HG03103 (cell line): ENCODE results near the gene STAC3.

Experiments
- ATAC-seq: cut with Tn5 transposase; IDR thresholded peaks from one replicate; pipeline ENCODE4 v1.9.1; 2021; ENCODE audit warnings: low read depth; ENCODE audit not compliant: unreplicated experiment

STAC3 gene

GRCh38 chr12:57213058-57213715 lies 37.8 kb downstream of the STAC3 start:
- ATAC-seq, result no peak

GRCh38 chr12:57212701-57213057 lies 38.3 kb downstream of the STAC3 start:
- ATAC-seq, result no peak

GRCh38 chr12:57211791-57212700 lies 38.9 kb downstream of the STAC3 start:
- ATAC-seq, result no peak

- no peak for ATAC-seq
These were observed 39.9 kb downstream of the STAC3 start for GRCh38 chr12:57210926-57211692.

GRCh38 chr12:57210461-57210860 lies 40.5 kb downstream of the STAC3 start:
- no peak for ATAC-seq

GRCh38 chr12:57209916-57210315 lies 41.1 kb downstream of the STAC3 start:
- ATAC-seq, result no peak

GRCh38 chr12:57208631-57209282 lies 42.2 kb downstream of the STAC3 start:
- no peak for ATAC-seq

- no peak for ATAC-seq
These were observed 43.0 kb downstream of the STAC3 start for GRCh38 chr12:57207731-57208630.

- no peak for ATAC-seq
These were observed 45.1 kb downstream of the STAC3 start for GRCh38 chr12:57205931-57206330.

GRCh38 chr12:57205186-57205585 lies 45.8 kb downstream of the STAC3 start:
- ATAC-seq, result no peak

- no peak for ATAC-seq
These were observed 46.5 kb downstream of the STAC3 start for GRCh38 chr12:57204454-57204853.

GRCh38 chr12:57203791-57204190 lies 47.2 kb downstream of the STAC3 start:
- ATAC-seq, result no peak

- ATAC-seq, result no peak
These were observed 47.8 kb downstream of the STAC3 start for GRCh38 chr12:57203201-57203600.

GRCh38 chr12:57202321-57202720 lies 48.7 kb downstream of the STAC3 start:
- ATAC-seq, result no peak

GRCh38 chr12:57201631-57202030 lies 49.4 kb downstream of the STAC3 start:
- no peak for ATAC-seq

- no peak for ATAC-seq
These were observed 49.8 kb downstream of the STAC3 start for GRCh38 chr12:57201219-57201618.

- no peak for ATAC-seq
These were observed 50.5 kb downstream of the STAC3 start for GRCh38 chr12:57200497-57200896.

- no peak for ATAC-seq
These were observed 51.8 kb downstream of the STAC3 start for GRCh38 chr12:57199191-57199590.

- ATAC-seq, result no peak
These were observed 52.7 kb downstream of the STAC3 start for GRCh38 chr12:57198329-57198728.

GRCh38 chr12:57196956-57197355 lies 54.0 kb downstream of the STAC3 start:
- no peak for ATAC-seq
